ENCODE results near the gene HDGFL2.

DNA sequence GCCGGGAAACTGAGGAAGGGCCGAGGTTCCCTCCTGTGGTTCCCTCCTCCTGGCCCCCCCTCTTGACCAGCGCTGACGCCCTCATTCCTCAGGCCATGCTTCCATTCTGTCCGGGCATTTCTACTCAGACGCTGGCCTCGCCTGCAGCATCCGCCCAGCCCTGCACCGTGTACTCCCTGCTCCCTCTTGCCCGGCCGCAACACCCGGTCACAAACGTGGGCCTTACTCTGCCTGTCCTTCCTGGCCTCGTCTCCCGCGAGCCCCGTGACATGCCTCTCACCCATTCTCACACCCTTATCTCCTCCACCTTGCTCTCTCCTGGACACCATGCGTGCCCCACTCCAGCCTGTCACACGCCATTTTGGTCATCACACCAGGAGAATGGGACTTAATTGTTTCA is 11.3 kb downstream of the HDGFL2 start:
- no peak for TF ChIP-seq EZH2 (IDR thresholded peaks at IDR 0.05)
- TF ChIP-seq POLR2AphosphoS5 (IDR thresholded peaks at IDR 0.05; ENCODE audit: borderline replicate concordance, low read depth, low read length): no peak
- TF ChIP-seq FOXP2 (optimal IDR thresholded peaks at IDR 0.05; ENCODE audit: control extremely low read depth, extremely low read length, insufficient read depth): no peak

Data from SK-N-MC (cell line).